Measurements from ENCODE around the gene TSTD2. TPM values are rescaled to one million over a fixed set of nuclear protein-coding genes. Genes with fewer than 3 reads are reported as not detected.

The TSTD2 gene
- total RNA-seq, 4 donors from 2014 or later, result 6.9 to 20.0 (median 10.1) TPM

DNA sequence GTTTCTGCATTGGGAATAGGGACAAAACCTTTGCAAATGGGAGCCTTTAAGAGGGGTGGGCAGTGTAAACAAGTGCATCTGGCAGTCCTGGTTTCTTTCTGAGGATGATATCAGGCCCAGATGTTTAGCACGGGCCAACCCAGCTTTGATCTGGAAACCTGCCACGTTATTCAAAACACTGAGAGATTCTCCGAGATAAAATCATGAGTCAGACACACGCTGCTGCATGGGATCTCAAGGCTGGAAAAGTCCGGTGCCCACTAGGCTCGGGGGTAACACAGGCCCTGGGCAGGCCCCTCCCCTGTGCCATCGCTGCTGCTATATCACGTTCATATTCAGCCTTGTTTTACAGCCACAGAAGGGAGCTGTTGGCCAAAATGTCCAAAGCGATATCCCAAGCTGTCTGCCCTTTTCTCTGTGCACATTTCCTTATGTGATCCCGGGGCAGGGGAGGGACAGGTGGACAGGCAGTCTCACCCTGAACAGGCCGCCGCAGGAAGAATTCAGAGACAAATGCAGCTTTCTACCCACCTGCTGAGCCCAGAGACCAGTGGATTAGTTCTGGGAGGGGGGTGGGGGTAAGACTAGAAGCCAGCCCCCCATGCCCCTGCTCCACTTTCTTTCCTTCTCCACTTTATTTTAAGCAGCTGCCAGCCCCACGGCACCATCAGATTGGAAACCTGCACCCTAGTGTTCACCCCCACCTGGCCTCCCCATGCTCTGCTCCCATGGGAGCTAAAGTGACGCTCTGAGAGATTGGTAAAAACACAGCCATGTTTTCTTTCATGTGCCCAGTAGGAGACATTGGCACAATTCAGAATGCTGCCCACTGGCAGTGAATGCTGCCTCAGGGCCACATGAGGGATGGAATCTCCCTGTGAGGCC, 68.6 kb downstream of the TSTD2 start:
- no peaks in the 10 kb centered on the region for H3K9me3 ChIP-seq
- intact Hi-C loops (cut with DNase I), result no loop called here
- peaks cover 0 to 9% (median 0%) of the 10 kb centered on the region in 3 donors for H3K36me3 ChIP-seq
- H3K4me1 ChIP-seq, result peaks cover 7 to 39% (median 23%) of the 10 kb centered on the region in 3 donors
- no peak for DNase-seq
- H3K4me3 ChIP-seq, result no peak overlapping the region
- 26 to 35% methylated on average over 10 to 11 of the region's 14 CpGs for WGBS, 2 donors
- TF ChIP-seq, protein P1, sequence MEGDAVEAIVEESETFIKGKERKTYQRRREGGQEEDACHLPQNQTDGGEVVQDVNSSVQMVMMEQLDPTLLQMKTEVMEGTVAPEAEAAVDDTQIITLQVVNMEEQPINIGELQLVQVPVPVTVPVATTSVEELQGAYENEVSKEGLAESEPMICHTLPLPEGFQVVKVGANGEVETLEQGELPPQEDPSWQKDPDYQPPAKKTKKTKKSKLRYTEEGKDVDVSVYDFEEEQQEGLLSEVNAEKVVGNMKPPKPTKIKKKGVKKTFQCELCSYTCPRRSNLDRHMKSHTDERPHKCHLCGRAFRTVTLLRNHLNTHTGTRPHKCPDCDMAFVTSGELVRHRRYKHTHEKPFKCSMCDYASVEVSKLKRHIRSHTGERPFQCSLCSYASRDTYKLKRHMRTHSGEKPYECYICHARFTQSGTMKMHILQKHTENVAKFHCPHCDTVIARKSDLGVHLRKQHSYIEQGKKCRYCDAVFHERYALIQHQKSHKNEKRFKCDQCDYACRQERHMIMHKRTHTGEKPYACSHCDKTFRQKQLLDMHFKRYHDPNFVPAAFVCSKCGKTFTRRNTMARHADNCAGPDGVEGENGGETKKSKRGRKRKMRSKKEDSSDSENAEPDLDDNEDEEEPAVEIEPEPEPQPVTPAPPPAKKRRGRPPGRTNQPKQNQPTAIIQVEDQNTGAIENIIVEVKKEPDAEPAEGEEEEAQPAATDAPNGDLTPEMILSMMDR (IDR thresholded peaks at IDR 0.05), result no peak
- TF ChIP-seq POLR2A (IDR thresholded peaks at IDR 0.05), result no peak
- H3K27ac ChIP-seq, result peak overlapping the region in 3 of 4 donors; percentile 59 to 80 (median 73)
- H3K27me3 ChIP-seq, result no peaks in the 10 kb centered on the region

DNA sequence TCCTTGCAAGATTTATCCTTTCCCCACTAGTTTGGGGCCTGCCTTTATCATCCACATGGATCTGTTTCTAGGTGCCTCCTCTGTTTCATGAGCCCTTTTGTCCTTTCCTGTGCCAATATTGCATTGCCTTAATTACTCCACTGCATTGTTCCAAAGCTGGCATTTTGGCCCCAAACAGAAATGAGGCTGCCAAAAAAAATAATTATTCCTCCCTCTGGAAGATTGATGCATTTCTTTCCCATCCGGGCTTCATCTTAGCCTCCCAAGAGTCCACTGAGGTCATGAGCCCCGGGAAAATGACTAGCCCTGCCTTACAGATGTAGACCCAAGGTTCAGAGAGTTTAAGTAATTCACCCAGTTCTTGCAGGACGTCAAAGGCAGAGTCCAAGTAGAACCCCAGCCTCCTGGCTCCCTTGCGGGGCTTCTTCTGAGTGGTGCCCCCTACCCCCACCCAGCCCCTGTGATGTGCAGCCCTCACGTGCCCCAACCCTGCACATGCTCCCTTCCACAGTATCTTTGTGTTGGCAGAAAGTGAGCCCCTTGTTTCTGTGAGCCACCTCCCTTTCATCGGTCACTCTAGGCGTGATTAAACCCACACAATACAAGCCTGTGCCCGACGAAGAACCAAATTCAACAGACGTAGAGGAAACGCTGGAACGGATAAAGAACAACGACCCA, 69.6 kb downstream of the TSTD2 start:
- intact Hi-C loops (cut with DNase I), result no loop called here
- H3K9me3 ChIP-seq, result no peaks in the 10 kb centered on the region
- no peaks in the 10 kb centered on the region for H3K36me3 ChIP-seq
- peak overlapping the region; percentile 51 to 80 (median 66) for H3K27ac ChIP-seq
- no peaks in the 10 kb centered on the region for H3K27me3 ChIP-seq
- H3K4me1 ChIP-seq, result peaks cover 7 to 48% (median 26%) of the 10 kb centered on the region in 3 donors
- TF ChIP-seq, protein P1 (IDR thresholded peaks at IDR 0.05), result no peak
- no peak for TF ChIP-seq POLR2A (IDR thresholded peaks at IDR 0.05)
- no peak for DNase-seq
- WGBS, 2 donors, result 56 to 63% methylated on average over 4 to 12 of the region's 13 CpGs
- H3K4me3 ChIP-seq, result no peak overlapping the region

DNA sequence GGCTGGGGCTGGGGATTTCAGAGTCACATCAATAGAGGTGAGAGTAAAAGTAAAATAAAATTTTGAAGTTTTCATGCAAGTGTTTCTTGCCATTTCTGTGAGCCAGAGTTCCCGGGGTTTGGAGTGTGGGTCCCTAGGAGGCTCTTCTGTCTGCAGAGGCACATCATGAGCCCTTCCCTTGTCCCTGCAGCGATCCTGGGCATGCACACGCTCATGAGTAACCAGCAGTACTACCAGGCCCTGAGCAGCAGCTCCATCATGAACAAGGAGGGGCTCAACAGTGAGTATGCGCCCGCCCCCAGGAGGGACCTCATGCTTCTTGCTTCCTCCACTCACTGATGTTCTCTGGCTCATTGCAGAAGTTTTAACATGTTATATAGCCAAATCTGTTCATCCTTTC, 70.6 kb downstream of the TSTD2 start:
- no peaks in the 10 kb centered on the region for H3K27me3 ChIP-seq
- no peak for TF ChIP-seq POLR2A (IDR thresholded peaks at IDR 0.05)
- TF ChIP-seq, protein P1 (IDR thresholded peaks at IDR 0.05), result no peak

DNA sequence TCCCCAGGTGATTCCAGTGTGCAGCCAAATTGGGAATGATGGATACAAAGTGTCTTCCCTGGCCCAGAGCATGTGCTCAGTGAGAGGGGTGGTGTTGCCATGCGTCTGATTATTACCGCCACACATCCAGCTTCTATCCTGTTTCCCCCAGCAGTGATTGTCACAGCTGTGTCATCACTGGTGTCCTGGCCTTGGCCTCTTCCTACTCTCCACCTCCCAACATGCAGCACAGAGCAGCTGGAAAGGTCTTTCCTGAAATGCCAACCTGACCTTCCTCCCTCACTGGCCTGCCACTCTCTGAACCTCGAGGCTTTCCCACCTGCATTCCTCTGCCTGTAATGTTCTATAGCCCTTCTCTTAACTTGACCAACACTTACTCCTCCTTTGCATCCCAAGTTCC, 71.7 kb downstream of the TSTD2 start:
- peaks cover 11 to 68% (median 35%) of the 10 kb centered on the region in 3 donors for H3K4me1 ChIP-seq
- TF ChIP-seq POLR2A (IDR thresholded peaks at IDR 0.05), result no peak
- TF ChIP-seq, protein P1 (IDR thresholded peaks at IDR 0.05), result no peak
- 65 to 70% methylated on average over 3 of the region's 3 CpGs for WGBS, 2 donors
- no peak overlapping the region for H3K4me3 ChIP-seq
- intact Hi-C loops (cut with DNase I), result no loop called here
- DNase-seq, result no peak
- H3K27me3 ChIP-seq, result no peaks in the 10 kb centered on the region
- peak overlapping the region in 3 of 4 donors; percentile 51 to 73 (median 59) for H3K27ac ChIP-seq
- H3K36me3 ChIP-seq, result no peaks in the 10 kb centered on the region
- no peaks in the 10 kb centered on the region for H3K9me3 ChIP-seq

More for the DNA sequence above, 70.6 kb downstream of the TSTD2 start:
- H3K27ac ChIP-seq, result peak overlapping the region in 3 of 4 donors; percentile 51 to 73 (median 59)
- H3K4me1 ChIP-seq, result peaks cover 7 to 57% (median 26%) of the 10 kb centered on the region in 3 donors
- 83 to 90% methylated on average over 5 of the region's 5 CpGs for WGBS, 2 donors
- no peak overlapping the region for H3K4me3 ChIP-seq
- intact Hi-C loops (cut with DNase I), result no loop called here
- no peak for DNase-seq
- no peaks in the 10 kb centered on the region for H3K36me3 ChIP-seq
- no peaks in the 10 kb centered on the region for H3K9me3 ChIP-seq

DNA sequence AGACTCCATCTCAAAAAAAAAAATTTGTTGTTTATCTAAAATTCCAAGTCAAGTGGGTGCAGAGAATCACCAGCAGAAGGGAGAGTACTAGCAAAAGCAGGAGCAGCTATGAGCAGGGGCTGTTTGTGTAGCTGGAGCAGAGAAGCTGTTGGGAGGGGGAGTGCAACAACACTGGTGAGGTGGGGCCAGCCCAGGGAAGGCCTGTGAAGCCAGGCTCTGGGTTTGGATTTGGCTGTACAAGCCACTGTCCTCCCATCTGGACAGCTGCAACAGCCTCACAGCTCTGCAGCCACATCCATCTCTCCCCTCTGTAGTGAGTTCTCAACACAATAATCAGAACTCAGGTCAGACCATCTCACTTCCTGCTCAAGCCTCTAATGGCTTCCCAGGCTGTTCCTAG, 72.3 kb downstream of the TSTD2 start:
- Histone ChIP-seq H3K9me3 (no peaks in the 10 kb centered on the region), H3K4me1 (peaks cover 11 to 74% (median 35%) of the 10 kb centered on the region in 3 donors), H3K36me3 (no peaks in the 10 kb centered on the region), H3K27me3 (no peaks in the 10 kb centered on the region), H3K4me3 (no peak overlapping the region), H3K27ac (peak overlapping the region in 3 of 4 donors; percentile 47 to 73 (median 59))
- intact Hi-C loops (cut with DNase I), result no loop called here
- TF ChIP-seq POLR2A (IDR thresholded peaks at IDR 0.05), result no peak
- TF ChIP-seq, protein P1 (IDR thresholded peaks at IDR 0.05), result no peak
- no peak for DNase-seq

All from esophagus squamous epithelium (tissue), 5 donors.